Measurements from ENCODE around the gene AUTS2. TPM values are rescaled to one million over a fixed set of nuclear protein-coding genes. Genes with fewer than 3 reads are reported as not detected.

AUTS2 gene
- total RNA-seq, 1 donor from 2014 or later: 5.2 TPM

- intact Hi-C loops (cut with DNase I): no loop called here
- ATAC-seq (ENCODE audit: poor library complexity) (no peak), DNase-seq (no peak)
These were observed 98.7 kb downstream of the AUTS2 start for GRCh38 chr7:69696686-69697685.

- DNase-seq (no peak), ATAC-seq (ENCODE audit: poor library complexity) (no peak)
- intact Hi-C loops (cut with DNase I): no loop called here
These were observed 100.0 kb downstream of the AUTS2 start for GRCh38 chr7:69698109-69698825.

GRCh38 chr7:69699931-69700330, 101.7 kb downstream of the AUTS2 start:
- ATAC-seq (ENCODE audit: poor library complexity) (no peak), DNase-seq (no peak)
- intact Hi-C loops (cut with DNase I): no loop called here

GRCh38 chr7:69700331-69700730, 102.1 kb downstream of the AUTS2 start:
- intact Hi-C loops (cut with DNase I): no loop called here
- ATAC-seq (ENCODE audit: poor library complexity) (no peak), DNase-seq (no peak)

GRCh38 chr7:69701288-69701687, 103.0 kb downstream of the AUTS2 start:
- no peak for ATAC-seq (ENCODE audit: poor library complexity)
- intact Hi-C loops (cut with DNase I): no loop called here
- DNase-seq: no peak

- DNase-seq (no peak), ATAC-seq (ENCODE audit: poor library complexity) (no peak)
These were observed 104.1 kb downstream of the AUTS2 start for GRCh38 chr7:69702357-69702756.

GRCh38 chr7:69703099-69703498, 104.8 kb downstream of the AUTS2 start:
- ATAC-seq (ENCODE audit: poor library complexity): no peak
- intact Hi-C loops (cut with DNase I): no loop called here
- DNase-seq: no peak

More at GRCh38 chr7:69702357-69702756, 104.1 kb downstream of the AUTS2 start:
- intact Hi-C loops (cut with DNase I): no loop called here

- ATAC-seq (ENCODE audit: poor library complexity): no peak
- intact Hi-C loops (cut with DNase I): no loop called here
- DNase-seq: no peak
These were observed 107.8 kb downstream of the AUTS2 start for GRCh38 chr7:69706070-69706469.

- intact Hi-C loops (cut with DNase I): no loop called here
- DNase-seq (no peak), ATAC-seq (ENCODE audit: poor library complexity) (no peak)
These were observed 110.6 kb downstream of the AUTS2 start for GRCh38 chr7:69708857-69709256.

- intact Hi-C loops (cut with DNase I): no loop called here
- ATAC-seq (ENCODE audit: poor library complexity) (no peak), DNase-seq (no peak)
These were observed 112.6 kb downstream of the AUTS2 start for GRCh38 chr7:69710768-69711438.

GRCh38 chr7:69714886-69715576, 116.8 kb downstream of the AUTS2 start:
- no peak for ATAC-seq (ENCODE audit: poor library complexity)
- no peak for DNase-seq
- intact Hi-C loops (cut with DNase I): no loop called here

- intact Hi-C loops (cut with DNase I): no loop called here
- ATAC-seq (ENCODE audit: poor library complexity) (no peak), DNase-seq (no peak)
These were observed 118.9 kb downstream of the AUTS2 start for GRCh38 chr7:69717221-69717620.

GRCh38 chr7:69719717-69720116, 121.4 kb downstream of the AUTS2 start:
- DNase-seq: no peak
- no peak for ATAC-seq (ENCODE audit: poor library complexity)
- intact Hi-C loops (cut with DNase I): no loop called here

- no peak for ATAC-seq (ENCODE audit: poor library complexity)
- intact Hi-C loops (cut with DNase I): no loop called here
- no peak for DNase-seq
These were observed 124.6 kb downstream of the AUTS2 start for GRCh38 chr7:69722843-69723242.

GRCh38 chr7:69723663-69724062, 125.4 kb downstream of the AUTS2 start:
- intact Hi-C loops (cut with DNase I): no loop called here
- DNase-seq (no peak), ATAC-seq (ENCODE audit: poor library complexity) (no peak)

GRCh38 chr7:69728304-69728703, 130.0 kb downstream of the AUTS2 start:
- DNase-seq: no peak
- ATAC-seq (ENCODE audit: poor library complexity): no peak
- intact Hi-C loops (cut with DNase I): no loop called here

- DNase-seq: no peak
- intact Hi-C loops (cut with DNase I): no loop called here
- no peak for ATAC-seq (ENCODE audit: poor library complexity)
These were observed 133.9 kb downstream of the AUTS2 start for GRCh38 chr7:69732203-69732602.

- DNase-seq: no peak
- no peak for ATAC-seq (ENCODE audit: poor library complexity)
- intact Hi-C loops (cut with DNase I): no loop called here
These were observed 137.3 kb downstream of the AUTS2 start for GRCh38 chr7:69735582-69735981.
